HG03066 (cell line): ENCODE results near the gene TANGO6.

ENCODE experiments used
- ATAC-seq: cut with Tn5 transposase; IDR thresholded peaks from one replicate; pipeline ENCODE4 v1.9.1; 2021; ENCODE audit warnings: low read depth; ENCODE audit not compliant: unreplicated experiment

The TANGO6 gene

DNA sequence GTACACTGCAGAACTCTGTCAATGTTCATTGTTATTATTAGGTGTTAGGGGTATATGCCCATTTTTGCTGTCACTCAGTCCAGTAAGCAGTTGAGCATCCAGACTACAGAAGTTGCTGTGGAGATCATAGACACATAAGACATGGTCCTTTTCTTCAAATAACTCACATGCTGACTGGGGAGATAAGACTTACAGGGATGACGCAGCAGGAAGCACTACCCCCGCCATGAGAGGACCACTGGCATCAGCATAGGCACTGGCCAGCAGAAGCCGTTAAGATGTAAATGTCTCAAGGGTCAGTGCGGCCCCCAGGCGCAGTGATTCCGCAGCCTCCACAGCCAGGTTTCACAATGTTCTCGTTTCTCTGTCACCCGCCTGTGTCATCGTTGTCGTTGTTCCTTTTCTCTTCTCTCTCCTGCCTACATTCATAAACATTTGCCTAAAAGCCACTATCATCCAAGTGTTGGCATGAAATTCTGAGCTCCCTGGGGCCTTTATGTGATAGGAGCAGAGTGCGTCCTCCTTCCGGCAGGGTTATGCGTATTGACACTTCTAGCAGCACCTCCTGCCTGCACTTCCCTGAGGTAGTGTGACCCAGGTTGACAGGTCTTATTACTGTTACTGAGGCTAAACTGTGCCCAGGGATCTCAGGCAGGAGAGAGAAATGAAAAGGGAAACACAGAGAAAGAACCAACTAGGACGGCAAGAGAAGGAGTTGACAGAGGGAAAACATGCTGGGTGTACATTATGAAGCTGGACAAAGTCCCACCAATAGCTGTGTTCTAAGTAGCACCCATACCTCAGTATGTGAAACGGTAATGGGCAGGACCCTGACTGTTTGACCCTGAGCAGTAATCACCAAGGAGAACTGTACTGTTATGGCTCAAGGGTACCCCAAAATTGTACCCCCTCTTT, 17.9 kb downstream of the TANGO6 start:
- ATAC-seq: no peak

DNA sequence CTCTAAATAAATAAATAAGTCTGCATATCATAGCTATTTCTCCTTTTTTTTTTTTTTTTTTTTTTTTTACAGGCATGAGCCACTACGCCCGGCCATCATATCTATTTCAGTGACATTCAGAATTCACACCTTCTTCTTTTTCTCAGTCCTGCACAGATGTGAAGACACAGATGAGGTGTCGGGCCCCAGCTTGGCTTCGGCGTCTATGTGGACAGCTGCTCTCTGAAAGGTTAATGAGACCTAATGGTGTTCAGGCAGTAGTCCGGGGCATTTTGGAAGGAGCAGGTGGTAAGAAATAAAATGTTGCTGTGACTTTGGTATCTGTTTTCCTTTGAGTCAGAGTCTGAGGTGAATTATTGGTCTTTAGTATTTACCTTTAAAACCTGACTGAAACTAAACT, 23.6 kb downstream of the TANGO6 start:
- no peak for ATAC-seq

DNA sequence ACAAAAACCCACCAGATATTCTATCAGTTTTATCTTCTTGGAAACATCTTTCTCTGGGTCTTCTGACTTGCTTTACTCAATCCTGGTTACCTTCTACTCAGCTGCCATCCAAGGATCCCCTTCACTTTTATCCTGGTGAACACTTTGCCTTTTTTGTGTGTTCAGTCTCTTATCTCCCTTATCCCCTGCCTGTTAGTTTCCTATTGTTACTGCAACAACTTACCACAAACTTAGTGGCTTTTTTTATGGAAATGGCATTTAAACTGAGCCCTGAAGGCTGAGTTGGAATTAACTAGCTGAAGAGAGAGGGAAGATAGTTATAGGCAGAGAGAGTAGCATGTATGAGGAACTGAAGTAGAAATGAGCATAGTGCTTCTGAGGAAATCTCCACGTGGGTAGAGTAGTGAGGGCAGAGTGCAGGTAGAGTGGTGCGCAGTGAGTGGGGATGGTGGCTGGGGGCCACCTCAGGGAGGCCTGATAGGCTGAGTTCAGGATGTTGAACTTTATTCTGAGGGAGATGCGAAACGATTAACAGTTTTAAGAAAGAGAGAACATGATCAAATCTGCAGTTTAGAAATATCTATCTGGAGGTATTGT, 26.3 kb downstream of the TANGO6 start:
- no peak for ATAC-seq

DNA sequence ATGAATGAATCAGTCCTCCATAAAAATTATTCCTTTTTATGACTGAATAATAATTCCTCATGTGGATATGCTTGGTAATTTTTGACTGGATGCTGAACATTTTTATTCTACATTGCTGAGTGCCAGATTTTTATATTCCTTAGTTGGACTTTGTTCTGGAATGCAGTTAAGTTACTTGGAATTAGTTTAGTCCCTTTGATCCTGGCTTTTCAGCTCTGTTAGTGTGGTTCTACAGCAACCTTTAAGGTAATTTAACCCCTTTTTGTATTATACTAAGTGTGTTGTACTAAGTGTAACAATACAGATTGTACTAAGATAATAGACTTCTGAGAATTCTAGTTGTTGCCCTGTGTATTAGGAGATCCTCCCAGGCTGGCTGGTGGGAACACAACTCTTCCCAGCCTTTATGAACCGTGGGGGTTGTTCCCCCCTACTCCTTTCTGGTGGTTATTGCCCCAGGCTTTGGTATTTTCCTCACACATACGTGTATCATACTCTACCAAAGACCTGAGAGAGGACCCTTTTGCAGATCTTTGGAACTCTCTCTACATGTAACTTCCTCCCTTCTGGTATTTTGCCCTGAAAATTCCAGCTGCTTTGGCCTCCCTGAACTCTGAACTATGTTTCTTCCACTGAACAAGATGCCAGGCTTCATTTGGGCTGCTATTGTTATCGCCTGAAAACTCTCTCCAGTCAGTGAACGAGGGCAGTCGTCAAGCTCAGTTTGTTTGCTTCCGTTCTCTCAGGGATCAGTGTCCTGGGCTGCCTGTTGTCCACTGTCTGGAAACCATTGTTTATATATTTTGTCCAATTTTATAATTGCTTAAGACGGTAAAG, 30.5 kb downstream of the TANGO6 start:
- no peak for ATAC-seq

DNA sequence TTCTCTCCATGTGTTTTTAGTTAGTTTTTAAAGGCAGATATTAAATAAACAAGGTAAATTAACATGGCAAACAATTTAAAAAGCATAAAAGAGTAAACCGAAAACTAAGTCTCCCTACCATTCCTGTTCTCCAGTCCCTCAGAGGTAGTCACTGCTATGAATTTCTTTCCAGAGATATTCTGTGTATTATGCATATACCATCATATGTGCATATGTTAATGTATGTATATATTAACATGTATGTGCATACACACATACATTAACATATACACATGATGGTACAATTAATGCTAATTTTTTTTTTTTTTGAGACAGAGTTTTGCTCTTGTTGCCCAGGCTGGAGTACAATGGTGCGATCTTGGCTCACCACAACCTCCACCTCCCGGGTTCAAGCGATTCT, 32.5 kb downstream of the TANGO6 start:
- no peak for ATAC-seq

DNA sequence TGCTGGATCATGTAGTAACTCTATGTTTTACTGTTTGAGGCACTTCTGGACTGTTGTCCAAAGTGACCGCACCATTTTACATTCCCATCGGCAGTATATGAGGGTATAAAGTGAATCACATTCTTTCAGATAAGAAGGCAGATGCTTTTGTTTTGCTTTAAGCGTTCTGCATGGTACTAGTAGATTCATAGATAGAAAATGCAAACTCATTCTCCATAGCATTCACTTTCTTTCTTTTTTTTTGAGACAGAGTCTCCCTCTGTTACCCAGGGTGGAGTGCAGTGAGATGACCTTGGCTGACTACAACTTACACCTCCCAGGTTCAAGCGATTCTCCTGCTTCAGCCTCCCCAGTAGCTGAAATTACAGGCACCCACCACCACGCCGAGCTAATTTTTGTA, 40.4 kb downstream of the TANGO6 start:
- no peak for ATAC-seq

DNA sequence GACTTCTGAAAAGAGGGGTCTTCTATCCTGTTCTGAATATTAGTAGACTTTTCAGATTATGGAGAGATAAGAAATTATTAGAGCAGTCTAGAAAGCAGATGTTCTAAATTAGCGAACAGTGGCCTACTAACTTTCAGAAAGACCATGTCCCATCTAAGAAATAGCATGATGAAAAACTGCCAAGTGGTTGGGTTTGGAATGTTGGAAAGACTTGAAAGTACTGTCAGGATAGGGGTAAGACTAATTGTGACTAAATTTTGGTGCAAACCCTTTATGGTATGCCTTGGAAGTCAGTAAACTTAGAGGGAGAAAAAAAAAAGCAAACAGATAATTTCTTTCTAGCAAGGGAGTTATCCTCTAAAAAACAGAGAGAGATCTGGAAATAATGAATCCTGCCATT, 41.1 kb downstream of the TANGO6 start:
- no peak for ATAC-seq

DNA sequence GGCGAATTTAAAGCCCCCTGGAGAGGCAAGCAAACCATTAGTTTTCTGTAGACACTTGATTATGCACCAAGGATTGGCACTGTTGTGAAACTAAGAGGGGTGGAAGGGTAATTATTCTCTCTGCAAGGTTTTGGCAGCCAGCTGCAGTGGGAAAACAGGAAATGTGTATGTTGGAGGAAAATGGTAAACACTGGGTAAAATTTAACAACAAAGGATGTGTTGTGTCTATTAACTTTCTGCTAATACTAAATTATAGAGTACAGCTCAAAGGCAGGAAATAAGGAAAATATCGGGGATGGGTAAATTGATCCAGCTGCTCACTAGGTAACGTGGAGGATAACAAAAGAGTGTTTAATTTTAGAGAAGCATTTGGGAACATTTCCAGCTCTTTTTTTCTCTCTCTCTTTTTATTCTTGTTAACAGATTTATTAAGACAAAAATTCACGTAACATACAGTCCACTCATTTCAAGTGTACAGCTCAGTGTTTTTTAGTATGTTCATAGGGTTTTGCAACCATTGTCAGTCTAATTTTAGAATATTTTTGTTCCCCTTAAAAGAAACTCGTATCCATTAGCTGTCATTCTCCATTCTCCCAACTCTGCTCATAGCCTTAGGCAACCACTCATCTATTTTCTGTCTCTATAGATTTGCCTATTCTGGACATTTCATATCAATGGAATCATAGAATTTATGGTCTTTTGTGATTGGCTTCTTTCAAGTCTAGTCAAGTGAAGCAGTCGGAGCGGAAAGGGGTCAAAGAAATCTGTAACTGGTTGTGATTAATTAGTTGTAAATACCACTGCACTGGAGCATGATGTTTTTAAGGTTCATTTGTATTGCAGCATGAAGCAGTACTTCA, 41.8 kb downstream of the TANGO6 start:
- no peak for ATAC-seq

DNA sequence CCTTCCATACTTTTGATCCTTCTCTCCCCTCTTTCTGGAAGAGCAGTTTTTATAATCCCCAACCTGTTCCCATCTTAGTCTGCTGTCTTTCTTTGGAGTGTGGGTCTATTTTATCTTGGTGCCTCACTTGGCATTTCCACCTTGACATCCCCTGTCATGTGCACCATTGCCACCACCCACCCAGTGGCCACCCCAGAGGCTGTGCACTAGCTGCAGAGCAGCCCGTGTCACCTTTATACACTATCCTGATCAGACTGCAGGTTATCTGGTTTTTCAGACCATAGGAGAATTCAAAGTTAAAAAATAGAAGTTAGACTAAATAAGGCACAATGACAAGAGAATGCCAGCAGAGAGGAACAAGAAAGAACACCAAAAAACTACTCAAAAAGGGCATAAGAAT, 43.8 kb downstream of the TANGO6 start:
- no peak for ATAC-seq

DNA sequence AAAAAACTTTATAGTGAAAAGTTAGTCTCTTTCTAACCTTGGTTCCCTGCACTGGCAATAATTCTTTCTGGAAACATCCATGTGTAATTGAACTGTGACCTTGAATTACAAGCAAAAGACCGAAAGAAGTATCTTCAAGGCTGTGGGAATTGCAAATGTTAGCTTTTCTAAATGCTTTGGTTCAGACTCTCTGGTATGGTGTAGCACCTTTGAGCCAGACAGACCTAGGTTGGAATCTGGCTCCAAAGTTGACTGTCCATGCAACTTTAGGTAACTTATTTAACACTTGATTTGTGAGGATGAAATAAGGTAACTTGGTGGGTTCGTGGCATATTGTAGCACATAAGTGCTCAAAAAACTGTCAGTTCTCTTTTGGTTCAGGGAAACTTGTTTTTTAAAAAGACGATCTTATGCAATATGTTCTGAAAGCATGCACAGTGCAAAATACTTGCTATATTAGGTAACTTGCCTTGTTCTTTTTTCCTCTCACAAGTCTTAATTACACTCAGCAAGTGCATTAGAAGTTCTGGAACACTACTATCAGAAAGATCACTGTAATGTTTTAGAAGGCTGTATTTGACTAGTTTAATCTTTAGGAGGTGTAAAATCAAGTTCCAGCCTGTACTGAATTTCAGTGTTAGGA, 46.3 kb downstream of the TANGO6 start:
- ATAC-seq: no peak

DNA sequence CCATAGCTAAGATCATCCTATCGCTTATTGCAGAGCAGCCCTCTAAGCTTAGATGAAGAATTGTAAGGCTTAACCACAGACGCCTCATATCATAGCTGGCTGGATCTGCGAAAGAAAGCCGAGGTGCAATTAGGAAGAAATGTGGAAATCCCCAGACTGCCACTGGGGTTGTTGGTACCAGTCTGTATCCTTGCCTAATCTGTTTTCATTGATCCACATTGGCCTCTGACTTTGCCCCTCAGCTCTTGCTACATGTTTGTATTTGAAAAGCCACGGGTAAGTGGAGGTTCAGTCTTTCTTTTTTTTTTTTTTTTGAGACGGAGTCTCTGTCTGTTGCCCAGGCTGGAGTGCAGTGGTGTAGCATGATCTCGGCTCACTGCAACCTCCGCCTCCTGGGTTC, 48.9 kb downstream of the TANGO6 start:
- no peak for ATAC-seq

DNA sequence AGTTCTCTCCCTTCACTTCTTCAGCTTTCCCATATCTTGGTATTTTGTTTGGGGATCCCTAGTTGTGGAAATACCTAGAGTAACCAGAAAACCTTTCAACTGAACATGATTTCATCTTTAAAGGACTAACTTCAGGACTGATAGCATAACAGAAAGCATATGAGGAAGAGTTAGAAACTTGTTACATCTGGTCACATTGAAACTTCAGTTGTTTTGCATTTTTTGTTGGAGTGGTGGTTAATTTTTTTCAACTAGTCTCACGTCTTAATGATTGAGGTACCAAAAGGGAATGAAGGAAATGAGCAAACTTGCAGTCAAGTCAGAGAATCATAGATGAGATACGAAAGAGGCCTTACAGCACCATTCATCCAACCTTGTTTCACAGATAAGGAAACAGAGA, 49.6 kb downstream of the TANGO6 start:
- no peak for ATAC-seq

DNA sequence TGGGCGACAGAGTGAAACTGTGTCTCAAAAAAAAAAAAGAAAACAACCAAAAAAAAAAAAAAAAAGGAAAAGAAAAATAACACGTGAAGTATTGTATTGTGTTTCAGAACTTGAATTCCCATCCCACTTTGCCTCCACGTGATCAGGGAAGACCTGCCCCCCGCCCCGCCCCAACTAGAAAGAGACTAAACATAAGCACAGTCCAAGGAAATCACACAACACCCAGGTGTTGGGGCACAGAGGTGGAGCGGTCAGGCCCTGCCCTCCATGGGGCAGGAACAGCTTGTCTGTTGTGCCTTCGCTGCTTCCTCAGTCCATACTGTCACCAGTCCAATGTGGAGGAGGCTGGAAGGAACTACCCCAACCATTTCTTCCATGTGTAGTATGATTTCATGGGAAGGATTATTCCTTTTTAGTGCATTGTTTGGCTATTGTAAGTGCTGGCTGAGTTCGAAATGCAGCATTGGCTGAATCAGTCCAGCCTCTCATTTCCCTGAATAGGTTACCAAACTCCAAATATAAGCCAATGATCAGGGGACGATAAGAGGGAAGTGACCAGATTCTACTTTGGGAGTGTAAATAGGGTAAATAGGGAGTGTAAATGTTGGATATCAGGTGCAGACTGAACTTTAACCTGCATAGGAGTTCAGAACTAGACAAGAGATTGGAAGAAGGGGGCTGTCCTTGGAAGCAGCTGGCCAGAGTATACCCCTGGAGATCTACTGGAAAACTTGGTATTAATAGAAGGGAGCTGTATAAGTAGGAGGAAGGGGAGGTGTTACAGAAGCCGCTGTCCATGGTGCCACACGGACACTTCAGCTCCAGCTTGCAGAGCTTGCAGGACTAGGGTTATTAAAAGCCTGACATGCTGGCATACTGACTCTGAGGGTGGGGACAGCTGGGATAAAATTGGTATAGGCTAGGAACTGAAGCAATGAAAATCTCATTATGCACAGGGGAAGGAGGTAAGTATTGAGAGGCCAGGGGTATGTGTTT, 50.7 kb downstream of the TANGO6 start:
- ATAC-seq: no peak

DNA sequence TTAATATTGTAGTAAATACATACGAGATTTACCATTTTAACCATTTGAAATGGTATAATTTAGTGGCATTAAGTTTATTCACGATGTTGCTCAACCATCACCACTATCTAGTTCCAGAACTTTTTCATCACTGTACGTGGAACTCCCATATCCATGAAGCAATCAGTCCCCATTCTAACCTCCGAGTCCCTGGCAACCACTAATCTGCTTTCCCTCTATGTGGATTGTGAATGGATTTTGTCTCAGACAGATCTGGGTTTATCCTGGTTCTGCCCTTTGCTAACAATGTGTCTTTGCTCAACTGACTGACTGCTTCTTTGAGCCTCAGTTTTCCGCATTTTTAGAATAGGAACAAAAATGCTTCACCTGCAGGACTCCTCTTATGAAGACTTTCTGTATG, 51.4 kb downstream of the TANGO6 start:
- no peak for ATAC-seq

DNA sequence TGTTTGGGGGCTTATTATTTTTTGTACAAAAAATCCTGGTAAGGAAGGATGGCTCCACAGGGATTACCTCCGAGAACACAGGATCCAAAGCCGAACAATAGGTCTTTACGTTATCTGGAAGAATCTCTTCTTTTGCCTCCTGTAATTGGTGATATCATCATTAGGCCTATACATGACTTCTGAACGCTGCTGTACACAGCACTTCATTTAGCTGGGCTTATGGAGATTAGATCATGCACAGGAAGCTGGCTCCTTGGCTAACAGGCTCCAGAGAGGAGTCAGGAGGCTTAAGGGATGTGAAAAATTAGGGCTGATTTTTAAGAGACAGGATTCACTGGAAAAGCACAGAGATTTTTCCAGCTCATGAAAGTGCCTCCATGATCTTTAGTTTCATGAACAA, 54.7 kb downstream of the TANGO6 start:
- no peak for ATAC-seq

DNA sequence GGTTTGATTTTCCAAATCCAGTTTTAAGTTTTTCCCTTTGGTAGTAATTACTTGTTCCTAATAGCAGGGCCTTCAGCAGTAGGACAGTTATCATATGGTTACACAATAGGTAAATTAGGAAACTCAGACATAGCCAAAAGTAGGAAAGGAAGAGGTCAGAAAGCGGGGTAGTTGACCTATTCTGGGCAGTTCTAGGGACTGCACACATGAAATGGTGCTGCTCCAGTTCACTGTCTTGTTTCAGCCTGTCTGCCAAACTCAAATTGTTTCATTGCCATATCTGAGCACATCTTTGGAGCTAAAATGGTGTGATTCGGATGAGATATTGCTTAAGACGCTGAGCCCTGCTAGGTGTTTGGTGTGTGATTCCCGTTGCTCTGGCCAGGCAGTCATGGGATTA, 56.7 kb downstream of the TANGO6 start:
- no peak for ATAC-seq

DNA sequence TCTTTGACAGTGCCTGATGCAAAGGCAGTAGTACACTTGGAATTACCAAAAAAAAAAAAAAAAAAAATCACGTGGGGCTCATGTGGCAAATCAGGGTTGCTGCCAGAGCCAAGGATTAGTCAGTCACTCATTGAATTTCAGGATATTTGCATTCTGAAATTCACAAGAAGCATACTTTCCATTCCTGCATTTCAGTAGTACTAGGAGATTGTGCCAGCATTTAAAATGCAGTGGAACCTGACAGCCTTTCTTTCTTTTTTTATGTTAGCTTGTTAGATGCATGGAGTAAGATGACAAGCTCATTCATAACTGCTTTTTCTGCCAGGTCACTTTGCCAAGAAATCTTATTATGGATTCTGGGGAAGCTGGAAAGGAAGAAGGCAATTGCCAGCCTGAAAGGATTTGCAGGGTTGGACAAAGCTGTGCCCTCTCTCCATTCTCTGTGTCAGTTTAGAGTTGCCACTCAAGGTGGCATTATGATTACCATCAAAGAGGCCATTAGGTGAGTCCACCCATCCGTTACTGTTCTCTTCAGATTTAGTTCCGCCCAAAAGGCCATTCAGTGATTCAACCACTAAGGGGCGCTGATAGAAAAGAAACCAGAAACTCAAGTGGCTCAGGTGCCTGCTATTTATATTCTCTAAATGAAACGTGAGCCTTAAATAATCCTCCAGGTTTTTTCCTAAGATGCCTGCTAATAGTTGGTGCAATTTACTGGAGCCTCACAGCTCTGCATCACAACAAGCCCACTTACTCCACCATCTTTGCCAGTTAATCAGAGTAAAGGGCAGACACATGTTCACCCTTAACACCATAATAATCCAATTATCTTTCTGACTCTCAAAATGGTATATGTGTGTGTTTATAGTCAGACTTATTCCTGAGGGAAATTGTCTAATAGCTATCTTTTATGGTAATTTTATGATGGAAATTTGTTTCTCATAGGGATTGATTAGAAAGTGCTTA, 59.0 kb downstream of the TANGO6 start:
- ATAC-seq: no peak

DNA sequence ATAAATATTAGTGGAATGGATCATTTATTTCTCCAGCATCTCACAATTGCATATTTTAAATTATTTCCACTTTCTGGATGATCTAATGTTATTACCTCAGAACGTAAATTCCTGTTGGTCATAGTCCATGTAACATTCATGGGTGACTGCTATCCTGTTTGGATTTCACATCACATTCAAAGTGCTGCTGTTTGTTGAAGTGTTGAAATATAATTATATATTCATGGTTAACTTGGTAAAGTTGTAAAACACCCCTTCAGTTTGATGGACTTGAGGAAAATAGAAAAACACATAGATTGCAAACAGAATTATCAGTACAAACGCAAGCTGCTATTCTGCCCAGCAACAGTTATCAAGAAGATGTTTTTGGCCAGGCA, 59.6 kb downstream of the TANGO6 start:
- no peak for ATAC-seq
